Hippocampal formation (tissue), 2 donors: ENCODE measurements around the gene STAC3.

Experiments
- DNase-seq, 2 donors: peaks; one replicate each; lab custom pipeline; 2025; lab: John Stamatoyannopoulos, UW

The STAC3 gene

GRCh38 chr12:57211791-57212700, 38.9 kb downstream of the STAC3 start:
- DNase-seq: no peak

- no peak for DNase-seq
Observed at GRCh38 chr12:57210926-57211692, 39.9 kb downstream of the STAC3 start.

- DNase-seq: no peak
Observed at GRCh38 chr12:57210461-57210860, 40.5 kb downstream of the STAC3 start.

- DNase-seq: no peak
Observed at GRCh38 chr12:57209916-57210315, 41.1 kb downstream of the STAC3 start.

GRCh38 chr12:57208631-57209282, 42.2 kb downstream of the STAC3 start:
- peak; percentile 28 to 43 for DNase-seq

- peak in 1 of 2 donors; percentile 9 for DNase-seq
Observed at GRCh38 chr12:57207731-57208630, 43.0 kb downstream of the STAC3 start.

- no peak for DNase-seq
Observed at GRCh38 chr12:57205931-57206330, 45.1 kb downstream of the STAC3 start.

GRCh38 chr12:57205186-57205585, 45.8 kb downstream of the STAC3 start:
- DNase-seq: no peak

GRCh38 chr12:57204454-57204853, 46.5 kb downstream of the STAC3 start:
- DNase-seq: no peak

GRCh38 chr12:57203791-57204190, 47.2 kb downstream of the STAC3 start:
- no peak for DNase-seq

- no peak for DNase-seq
Observed at GRCh38 chr12:57203201-57203600, 47.8 kb downstream of the STAC3 start.

- no peak for DNase-seq
Observed at GRCh38 chr12:57202321-57202720, 48.7 kb downstream of the STAC3 start.

GRCh38 chr12:57201631-57202030, 49.4 kb downstream of the STAC3 start:
- DNase-seq: no peak

- DNase-seq: no peak
Observed at GRCh38 chr12:57201219-57201618, 49.8 kb downstream of the STAC3 start.

- DNase-seq: no peak
Observed at GRCh38 chr12:57200497-57200896, 50.5 kb downstream of the STAC3 start.

GRCh38 chr12:57199191-57199590, 51.8 kb downstream of the STAC3 start:
- DNase-seq: no peak

GRCh38 chr12:57198329-57198728, 52.7 kb downstream of the STAC3 start:
- no peak for DNase-seq

GRCh38 chr12:57196956-57197355, 54.0 kb downstream of the STAC3 start:
- DNase-seq: no peak

GRCh38 chr12:57196439-57196838, 54.5 kb downstream of the STAC3 start:
- DNase-seq: peak in 1 of 2 donors; percentile 26

GRCh38 chr12:57195611-57196371, 55.2 kb downstream of the STAC3 start:
- no peak for DNase-seq

GRCh38 chr12:57195186-57195585, 55.8 kb downstream of the STAC3 start:
- DNase-seq: no peak
